ENCODE data around the gene CLEC4M. TPM values are rescaled to one million over a fixed set of nuclear protein-coding genes. Genes with fewer than 3 reads are reported as not detected.

CLEC4M gene
- 0.19 TPM for total RNA-seq
- polyA plus RNA-seq = 0.50 TPM
- long read RNA-seq, donor 1 = 0 reads
- long read RNA-seq, donor 2, partial matches to known transcripts = 0 of 1 reads
- long read RNA-seq, donor 2, other reads (novel, unspliced or antisense) = 0 of 1 reads
- long read RNA-seq, donor 3 = 0 reads
- long read RNA-seq, donor 4 = 0 reads
- long read RNA-seq, donor 5 = 0 reads
- long read RNA-seq, donor 6 = 0 reads
- long read RNA-seq, donor 7 = 0 reads
- long read RNA-seq, donor 8 = 0 reads
- long read RNA-seq, donor 9 = 0 reads
- long read RNA-seq, donor 10 = 0 reads

DNA sequence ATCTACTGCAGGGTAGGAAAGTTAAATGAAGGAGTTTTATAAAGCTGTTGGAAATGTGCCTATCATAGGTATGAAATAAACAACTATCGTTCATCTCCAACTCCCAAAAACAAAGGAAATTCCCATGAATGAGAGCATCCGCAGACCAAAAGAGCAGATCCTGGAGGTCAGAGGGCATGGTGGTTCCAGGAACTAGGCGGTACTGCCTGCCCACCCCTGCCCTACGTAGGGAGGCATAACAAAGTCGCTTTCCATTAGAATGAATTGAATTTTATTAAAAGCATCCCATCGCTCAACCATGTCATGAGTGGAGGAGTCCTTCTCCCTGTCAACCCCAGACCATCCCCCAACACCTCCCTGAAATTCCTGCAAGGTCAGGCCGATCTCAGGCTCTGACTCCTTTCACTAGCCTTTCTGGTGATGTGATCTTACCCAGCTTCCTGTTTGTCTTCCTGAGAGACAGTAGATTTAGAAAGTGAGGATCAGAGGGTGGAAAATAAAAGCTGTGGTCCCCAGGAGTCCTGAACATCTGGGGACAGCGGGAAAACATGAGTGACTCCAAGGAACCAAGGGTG is at the start of gene CLEC4M:
Gene CLEC4M, plus strand, starts transcription at position 525 of the 575 bp plus-strand sequence. Its CDS starts 24 bp downstream, at position 549.
- Histone ChIP-seq H3K4me1 (ENCODE audit: control insufficient read depth in 2 of 2, insufficient read depth in 2 of 2, low read length in 2 of 2) (no peaks in the 10 kb centered on the region), H3K4me3 (ENCODE audit: low read length in 2 of 2) (no peak within 1 kb of the TSS), H3K27ac (ENCODE audit: low read depth in 1 of 2, low read length in 1 of 2) (no peak within 1 kb of the TSS), H3K27me3 (ENCODE audit: control insufficient read depth in 2 of 2, insufficient read depth in 1 of 2, low read length in 1 of 2) (peaks cover 0 to 3% of the 10 kb centered on the region in 2 donors), H3K36me3 (ENCODE audit: control insufficient read depth in 2 of 2, insufficient read depth in 2 of 2, low read length in 1 of 2) (no peaks in the 10 kb centered on the region), H3K9me3 (ENCODE audit: control insufficient read depth in 2 of 2, insufficient read depth in 1 of 2, low read length in 1 of 2) (peaks cover 2 to 17% of the 10 kb centered on the region in 2 donors)
- WGBS = 94% methylated on average over 8 of the region's 8 CpGs
- no peak for DNase-seq (ENCODE audit: low read depth in 6 of 9, low spot score in 9 of 9)

- H3K27ac ChIP-seq (ENCODE audit: low read depth in 1 of 2, low read length in 1 of 2) = no peak overlapping the region
Observed at GRCh38 chr19:7715671-7716070, 47.4 kb upstream of the CLEC4M start.

GRCh38 chr19:7716762-7717161 is 46.3 kb upstream of the CLEC4M start:
- H3K4me3 ChIP-seq (ENCODE audit: low read length in 2 of 2) = no peak overlapping the region
- H3K36me3 ChIP-seq (ENCODE audit: control insufficient read depth in 2 of 2, insufficient read depth in 2 of 2, low read length in 1 of 2) = no peaks in the 10 kb centered on the region
- DNase-seq (ENCODE audit: low read depth in 6 of 9, low spot score in 9 of 9) = no peak
- H3K9me3 ChIP-seq (ENCODE audit: control insufficient read depth in 2 of 2, insufficient read depth in 1 of 2, low read length in 1 of 2) = no peaks in the 10 kb centered on the region
- WGBS = 95% methylated on average over 1 of the region's 1 CpG
- no peaks in the 10 kb centered on the region for H3K4me1 ChIP-seq (ENCODE audit: control insufficient read depth in 2 of 2, insufficient read depth in 2 of 2, low read length in 2 of 2)
- H3K27ac ChIP-seq (ENCODE audit: low read depth in 1 of 2, low read length in 1 of 2) = no peak overlapping the region
- peaks cover 0 to 3% of the 10 kb centered on the region in 2 donors for H3K27me3 ChIP-seq (ENCODE audit: control insufficient read depth in 2 of 2, insufficient read depth in 1 of 2, low read length in 1 of 2)

More at GRCh38 chr19:7715671-7716070, 47.4 kb upstream of the CLEC4M start:
- peaks cover 0 to 3% of the 10 kb centered on the region in 2 donors for H3K27me3 ChIP-seq (ENCODE audit: control insufficient read depth in 2 of 2, insufficient read depth in 1 of 2, low read length in 1 of 2)
- H3K4me3 ChIP-seq (ENCODE audit: low read length in 2 of 2) = no peak overlapping the region
- DNase-seq (ENCODE audit: low read depth in 6 of 9, low spot score in 9 of 9) = no peak
- no peaks in the 10 kb centered on the region for H3K36me3 ChIP-seq (ENCODE audit: control insufficient read depth in 2 of 2, insufficient read depth in 2 of 2, low read length in 1 of 2)
- no peaks in the 10 kb centered on the region for H3K9me3 ChIP-seq (ENCODE audit: control insufficient read depth in 2 of 2, insufficient read depth in 1 of 2, low read length in 1 of 2)
- 100% methylated on average over 1 of the region's 1 CpG for WGBS
- no peaks in the 10 kb centered on the region for H3K4me1 ChIP-seq (ENCODE audit: control insufficient read depth in 2 of 2, insufficient read depth in 2 of 2, low read length in 2 of 2)

DNA sequence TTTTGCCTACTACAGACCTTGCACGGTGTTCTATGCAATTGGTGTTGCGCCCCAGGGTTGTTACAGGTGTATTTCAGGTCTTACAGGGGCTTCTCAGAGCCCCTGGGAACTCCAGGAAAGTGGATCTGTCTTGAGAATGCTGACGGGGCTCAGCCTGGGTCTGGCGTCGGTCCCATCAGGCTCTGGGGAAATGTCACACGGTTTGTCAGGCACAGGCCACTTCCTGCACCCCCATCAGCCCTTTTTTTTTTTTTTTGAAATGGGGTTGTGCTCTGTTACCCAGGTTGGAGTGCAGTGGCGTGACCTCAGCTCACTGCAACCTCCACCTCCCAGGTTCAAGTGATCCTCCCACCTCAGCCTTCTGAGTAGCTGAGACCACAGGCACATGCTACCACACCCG is 44.4 kb upstream of the CLEC4M start:
- no peak overlapping the region for H3K4me3 ChIP-seq (ENCODE audit: low read length in 2 of 2)
- DNase-seq (ENCODE audit: low read depth in 6 of 9, low spot score in 9 of 9) = no peak
- WGBS = 36% methylated on average over 8 of the region's 8 CpGs
- no peaks in the 10 kb centered on the region for H3K4me1 ChIP-seq (ENCODE audit: control insufficient read depth in 2 of 2, insufficient read depth in 2 of 2, low read length in 2 of 2)
- H3K27ac ChIP-seq (ENCODE audit: low read depth in 1 of 2, low read length in 1 of 2) = no peak overlapping the region
- no peaks in the 10 kb centered on the region for H3K36me3 ChIP-seq (ENCODE audit: control insufficient read depth in 2 of 2, insufficient read depth in 2 of 2, low read length in 1 of 2)
- H3K27me3 ChIP-seq (ENCODE audit: control insufficient read depth in 2 of 2, insufficient read depth in 1 of 2, low read length in 1 of 2) = peaks cover 0 to 3% of the 10 kb centered on the region in 2 donors
- no peaks in the 10 kb centered on the region for H3K9me3 ChIP-seq (ENCODE audit: control insufficient read depth in 2 of 2, insufficient read depth in 1 of 2, low read length in 1 of 2)

DNA sequence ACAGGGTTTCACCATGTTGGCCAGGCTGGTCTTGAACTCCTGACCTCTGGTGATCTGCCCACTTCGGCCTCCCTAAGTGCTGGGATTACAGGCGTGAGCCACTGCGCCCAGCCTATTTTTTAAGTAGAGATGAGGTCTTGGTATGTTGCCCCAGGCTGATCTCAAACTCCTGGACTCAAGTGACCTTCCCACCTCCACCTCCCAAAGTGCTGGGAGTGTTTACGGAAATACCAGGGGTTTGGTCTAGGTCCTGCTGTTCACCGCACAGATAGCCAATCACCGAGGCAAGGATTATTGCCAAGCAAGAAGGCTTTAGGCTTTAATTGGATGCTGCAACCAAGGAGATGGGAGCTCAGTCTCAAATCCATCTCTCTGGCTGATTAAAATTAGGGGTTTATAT is 42.7 kb upstream of the CLEC4M start:
- no peaks in the 10 kb centered on the region for H3K4me1 ChIP-seq (ENCODE audit: control insufficient read depth in 2 of 2, insufficient read depth in 2 of 2, low read length in 2 of 2)
- WGBS = 97% methylated on average over 6 of the region's 6 CpGs
- no peak overlapping the region for H3K27ac ChIP-seq (ENCODE audit: low read depth in 1 of 2, low read length in 1 of 2)
- H3K36me3 ChIP-seq (ENCODE audit: control insufficient read depth in 2 of 2, insufficient read depth in 2 of 2, low read length in 1 of 2) = no peaks in the 10 kb centered on the region
- H3K27me3 ChIP-seq (ENCODE audit: control insufficient read depth in 2 of 2, insufficient read depth in 1 of 2, low read length in 1 of 2) = peaks cover 0 to 3% of the 10 kb centered on the region in 2 donors
- no peak for DNase-seq (ENCODE audit: low read depth in 6 of 9, low spot score in 9 of 9)
- no peak overlapping the region for H3K4me3 ChIP-seq (ENCODE audit: low read length in 2 of 2)
- no peaks in the 10 kb centered on the region for H3K9me3 ChIP-seq (ENCODE audit: control insufficient read depth in 2 of 2, insufficient read depth in 1 of 2, low read length in 1 of 2)

DNA sequence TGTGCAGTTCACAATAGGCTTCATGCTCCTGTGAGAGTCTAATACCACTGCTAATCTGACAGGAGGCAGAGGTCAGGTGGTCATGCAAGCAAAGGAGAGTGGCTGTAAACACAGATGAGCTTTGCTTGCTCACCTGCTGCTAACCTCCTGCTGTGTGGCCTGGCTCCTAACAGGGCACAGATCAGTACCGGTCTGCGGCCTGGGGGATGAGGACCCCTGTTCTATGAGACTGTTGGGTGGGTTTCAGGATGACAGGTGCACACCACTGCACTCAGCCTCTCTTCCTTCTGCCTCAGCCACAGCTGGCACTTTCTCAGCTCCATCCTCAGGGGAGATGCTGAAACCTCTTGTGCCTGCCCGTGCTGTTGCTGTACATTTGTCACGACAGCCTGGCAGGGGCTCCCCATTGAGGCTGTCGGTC is 40.8 kb upstream of the CLEC4M start:
- DNase-seq (ENCODE audit: low read depth in 6 of 9, low spot score in 9 of 9) = no peak
- Histone ChIP-seq H3K27ac (ENCODE audit: low read depth in 1 of 2, low read length in 1 of 2) (no peak overlapping the region), H3K4me1 (ENCODE audit: control insufficient read depth in 2 of 2, insufficient read depth in 2 of 2, low read length in 2 of 2) (no peaks in the 10 kb centered on the region), H3K27me3 (ENCODE audit: control insufficient read depth in 2 of 2, insufficient read depth in 1 of 2, low read length in 1 of 2) (peaks cover 0 to 6% of the 10 kb centered on the region in 2 donors), H3K4me3 (ENCODE audit: low read length in 2 of 2) (no peak overlapping the region), H3K36me3 (ENCODE audit: control insufficient read depth in 2 of 2, insufficient read depth in 2 of 2, low read length in 1 of 2) (no peaks in the 10 kb centered on the region), H3K9me3 (ENCODE audit: control insufficient read depth in 2 of 2, insufficient read depth in 1 of 2, low read length in 1 of 2) (no peaks in the 10 kb centered on the region)
- 82% methylated on average over 5 of the region's 5 CpGs for WGBS

GRCh38 chr19:7725791-7726190 is 37.3 kb upstream of the CLEC4M start:
- Histone ChIP-seq H3K27ac (ENCODE audit: low read depth in 1 of 2, low read length in 1 of 2) (no peak overlapping the region), H3K4me3 (ENCODE audit: low read length in 2 of 2) (no peak overlapping the region), H3K36me3 (ENCODE audit: control insufficient read depth in 2 of 2, insufficient read depth in 2 of 2, low read length in 1 of 2) (no peaks in the 10 kb centered on the region), H3K4me1 (ENCODE audit: control insufficient read depth in 2 of 2, insufficient read depth in 2 of 2, low read length in 2 of 2) (no peaks in the 10 kb centered on the region), H3K27me3 (ENCODE audit: control insufficient read depth in 2 of 2, insufficient read depth in 1 of 2, low read length in 1 of 2) (peaks cover 21 to 37% of the 10 kb centered on the region in 2 donors), H3K9me3 (ENCODE audit: control insufficient read depth in 2 of 2, insufficient read depth in 1 of 2, low read length in 1 of 2) (no peaks in the 10 kb centered on the region)
- WGBS = 84% methylated on average over 2 of the region's 2 CpGs
- DNase-seq (ENCODE audit: low read depth in 6 of 9, low spot score in 9 of 9) = no peak

GRCh38 chr19:7729211-7729610 is 33.8 kb upstream of the CLEC4M start:
- H3K9me3 ChIP-seq (ENCODE audit: control insufficient read depth in 2 of 2, insufficient read depth in 1 of 2, low read length in 1 of 2) = no peaks in the 10 kb centered on the region
- DNase-seq (ENCODE audit: low read depth in 6 of 9, low spot score in 9 of 9) = no peak
- no peaks in the 10 kb centered on the region for H3K36me3 ChIP-seq (ENCODE audit: control insufficient read depth in 2 of 2, insufficient read depth in 2 of 2, low read length in 1 of 2)
- H3K27ac ChIP-seq (ENCODE audit: low read depth in 1 of 2, low read length in 1 of 2) = no peak overlapping the region
- no peak overlapping the region for H3K4me3 ChIP-seq (ENCODE audit: low read length in 2 of 2)
- WGBS = 23% methylated on average over 16 of the region's 16 CpGs
- peaks cover 29 to 62% of the 10 kb centered on the region in 2 donors for H3K27me3 ChIP-seq (ENCODE audit: control insufficient read depth in 2 of 2, insufficient read depth in 1 of 2, low read length in 1 of 2)
- H3K4me1 ChIP-seq (ENCODE audit: control insufficient read depth in 2 of 2, insufficient read depth in 2 of 2, low read length in 2 of 2) = no peaks in the 10 kb centered on the region

GRCh38 chr19:7729831-7730285 is 33.2 kb upstream of the CLEC4M start:
- H3K27ac ChIP-seq (ENCODE audit: low read depth in 1 of 2, low read length in 1 of 2) = no peak overlapping the region
- H3K4me3 ChIP-seq (ENCODE audit: low read length in 2 of 2) = no peak overlapping the region
- H3K36me3 ChIP-seq (ENCODE audit: control insufficient read depth in 2 of 2, insufficient read depth in 2 of 2, low read length in 1 of 2) = no peaks in the 10 kb centered on the region
- no peak for DNase-seq (ENCODE audit: low read depth in 6 of 9, low spot score in 9 of 9)
- peaks cover 29 to 67% of the 10 kb centered on the region in 2 donors for H3K27me3 ChIP-seq (ENCODE audit: control insufficient read depth in 2 of 2, insufficient read depth in 1 of 2, low read length in 1 of 2)
- no peaks in the 10 kb centered on the region for H3K9me3 ChIP-seq (ENCODE audit: control insufficient read depth in 2 of 2, insufficient read depth in 1 of 2, low read length in 1 of 2)
- 10% methylated on average over 34 of the region's 34 CpGs for WGBS
- no peaks in the 10 kb centered on the region for H3K4me1 ChIP-seq (ENCODE audit: control insufficient read depth in 2 of 2, insufficient read depth in 2 of 2, low read length in 2 of 2)
